ENCODE results near the gene ABCA6.

The ABCA6 gene

DNA sequence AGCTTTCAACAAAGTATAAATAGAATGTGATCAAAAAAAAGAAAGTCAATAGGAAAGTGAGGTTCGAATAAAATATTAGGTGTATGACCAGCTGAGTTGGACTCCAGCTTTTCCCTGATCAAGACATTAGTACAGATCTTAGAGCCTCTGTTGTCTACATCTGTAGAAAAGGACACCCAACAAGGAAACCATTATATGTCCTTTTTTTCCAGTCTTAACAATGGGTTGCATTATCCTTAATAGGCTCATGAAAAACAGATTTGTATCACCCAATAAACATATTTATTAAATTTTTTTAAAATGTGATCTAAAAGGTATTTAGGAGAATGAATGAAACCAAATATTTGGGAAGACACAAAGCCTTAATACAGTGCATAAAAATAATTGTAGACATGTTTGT lies 18.1 kb downstream of the ABCA6 start:
- Histone ChIP-seq H3K9me3 (ENCODE audit: insufficient read depth, low read length, severe bottlenecking) (no peaks in the 10 kb centered on the region), H3K79me2 (ENCODE audit: insufficient read depth, low read length) (no peaks in the 10 kb centered on the region), H3K36me3 (ENCODE audit: insufficient read depth, low read length) (no peaks in the 10 kb centered on the region), H3K9ac (ENCODE audit: low read depth, low read length) (no peak overlapping the region), H2AFZ (ENCODE audit: low read depth, low read length) (no peak overlapping the region), H3K27ac (ENCODE audit: low read length) (no peak overlapping the region), H3K27me3 (ENCODE audit: insufficient read depth, low read length, poor library complexity) (peaks cover 3% of the 10 kb centered on the region), H3K4me3 (ENCODE audit: low read depth in 1 of 2, low read length in 2 of 2) (no peak overlapping the region), H3K4me2 (ENCODE audit: insufficient read depth, low read length) (no peak overlapping the region), H4K20me1 (ENCODE audit: insufficient read depth, low read length) (no peaks in the 10 kb centered on the region), H3K4me1 (ENCODE audit: insufficient read depth, low read length) (no peaks in the 10 kb centered on the region)
- ATAC-seq (ENCODE audit: insufficient read depth, low read depth) (no peak), DNase-seq (no peak)
- TF ChIP-seq, protein P1, sequence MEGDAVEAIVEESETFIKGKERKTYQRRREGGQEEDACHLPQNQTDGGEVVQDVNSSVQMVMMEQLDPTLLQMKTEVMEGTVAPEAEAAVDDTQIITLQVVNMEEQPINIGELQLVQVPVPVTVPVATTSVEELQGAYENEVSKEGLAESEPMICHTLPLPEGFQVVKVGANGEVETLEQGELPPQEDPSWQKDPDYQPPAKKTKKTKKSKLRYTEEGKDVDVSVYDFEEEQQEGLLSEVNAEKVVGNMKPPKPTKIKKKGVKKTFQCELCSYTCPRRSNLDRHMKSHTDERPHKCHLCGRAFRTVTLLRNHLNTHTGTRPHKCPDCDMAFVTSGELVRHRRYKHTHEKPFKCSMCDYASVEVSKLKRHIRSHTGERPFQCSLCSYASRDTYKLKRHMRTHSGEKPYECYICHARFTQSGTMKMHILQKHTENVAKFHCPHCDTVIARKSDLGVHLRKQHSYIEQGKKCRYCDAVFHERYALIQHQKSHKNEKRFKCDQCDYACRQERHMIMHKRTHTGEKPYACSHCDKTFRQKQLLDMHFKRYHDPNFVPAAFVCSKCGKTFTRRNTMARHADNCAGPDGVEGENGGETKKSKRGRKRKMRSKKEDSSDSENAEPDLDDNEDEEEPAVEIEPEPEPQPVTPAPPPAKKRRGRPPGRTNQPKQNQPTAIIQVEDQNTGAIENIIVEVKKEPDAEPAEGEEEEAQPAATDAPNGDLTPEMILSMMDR (IDR thresholded peaks at IDR 0.05; ENCODE audit: borderline replicate concordance, extremely low read depth, low read length, poor library complexity, severe bottlenecking) = no peak
- TF ChIP-seq EZH2 (IDR thresholded peaks at IDR 0.05; ENCODE audit: borderline replicate concordance, low read depth, low read length, severe bottlenecking) = no peak

DNA sequence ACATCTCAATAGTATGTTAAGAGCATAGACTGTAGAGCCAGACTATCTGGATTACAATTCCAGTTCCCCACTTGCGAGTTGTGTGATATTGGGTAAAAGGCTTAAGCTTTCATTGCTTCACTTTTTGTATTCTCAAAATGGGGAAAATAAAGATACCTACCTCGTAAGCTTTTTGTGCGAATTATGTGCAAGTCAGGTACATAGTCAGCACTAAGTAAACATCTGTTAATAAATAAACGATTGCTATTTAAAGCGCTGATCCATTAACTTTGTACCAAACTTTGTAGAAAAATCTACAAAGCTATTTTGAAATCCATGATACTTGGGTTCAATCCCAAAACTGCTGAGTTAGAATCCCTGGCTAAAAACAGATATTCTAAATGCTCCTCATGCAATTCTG lies 19.6 kb downstream of the ABCA6 start:
- Histone ChIP-seq H3K4me3 (ENCODE audit: low read depth in 1 of 2, low read length in 2 of 2) (no peak overlapping the region), H3K79me2 (ENCODE audit: insufficient read depth, low read length) (no peaks in the 10 kb centered on the region), H3K9me3 (ENCODE audit: insufficient read depth, low read length, severe bottlenecking) (no peaks in the 10 kb centered on the region), H3K4me2 (ENCODE audit: insufficient read depth, low read length) (no peak overlapping the region), H3K4me1 (ENCODE audit: insufficient read depth, low read length) (no peaks in the 10 kb centered on the region), H3K27ac (ENCODE audit: low read length) (no peak overlapping the region), H3K36me3 (ENCODE audit: insufficient read depth, low read length) (no peaks in the 10 kb centered on the region), H3K9ac (ENCODE audit: low read depth, low read length) (no peak overlapping the region), H3K27me3 (ENCODE audit: insufficient read depth, low read length, poor library complexity) (peaks cover 3% of the 10 kb centered on the region), H2AFZ (ENCODE audit: low read depth, low read length) (no peak overlapping the region), H4K20me1 (ENCODE audit: insufficient read depth, low read length) (no peaks in the 10 kb centered on the region)
- TF ChIP-seq, protein P1 (IDR thresholded peaks at IDR 0.05; ENCODE audit: borderline replicate concordance, extremely low read depth, low read length, poor library complexity, severe bottlenecking) = no peak
- no peak for TF ChIP-seq EZH2 (IDR thresholded peaks at IDR 0.05; ENCODE audit: borderline replicate concordance, low read depth, low read length, severe bottlenecking)
- ATAC-seq (ENCODE audit: insufficient read depth, low read depth) = no peak
- DNase-seq = no peak

DNA sequence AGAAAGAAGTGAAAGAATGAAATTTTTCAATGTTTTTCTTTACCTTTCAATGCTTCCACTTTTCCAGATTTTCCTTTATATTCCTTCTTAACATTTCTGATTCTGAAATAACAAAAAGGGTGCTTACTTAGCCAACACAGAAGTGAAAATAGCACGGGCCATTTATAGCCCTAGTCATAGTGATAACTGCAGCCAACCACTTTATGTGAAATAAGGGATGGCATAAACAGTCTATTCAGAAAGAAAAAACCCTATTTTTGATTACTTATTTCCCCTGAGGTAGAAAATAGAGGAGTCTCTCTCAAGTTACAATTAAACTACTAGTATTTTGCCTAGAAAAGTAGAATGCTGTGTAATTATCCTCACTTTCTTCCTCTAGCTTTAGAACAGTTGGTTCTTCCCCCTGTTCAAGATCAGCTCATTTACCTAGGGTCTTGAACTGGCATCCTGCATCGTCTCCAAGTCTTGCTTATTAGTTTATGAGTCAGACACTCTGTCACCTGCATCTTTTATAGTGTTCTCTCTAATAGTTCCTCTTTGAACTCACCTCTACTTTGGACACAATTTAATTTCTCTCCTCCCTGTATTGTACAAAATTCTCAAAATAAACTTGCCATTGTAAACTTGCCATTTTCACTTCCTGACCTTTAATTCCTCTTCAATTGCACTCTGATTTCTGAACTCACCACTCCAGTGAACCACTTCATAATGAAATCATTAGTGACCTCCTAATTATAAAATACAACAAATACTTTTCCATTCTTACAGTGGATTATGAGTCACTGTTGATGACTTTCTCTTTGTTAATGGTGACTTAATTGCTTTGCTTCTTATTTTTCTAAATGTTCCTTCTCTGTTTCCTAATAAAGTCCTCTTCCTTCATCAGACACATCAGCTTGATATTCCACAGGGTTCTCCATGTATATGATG lies 23.6 kb downstream of the ABCA6 start:
- TF ChIP-seq EZH2 (IDR thresholded peaks at IDR 0.05; ENCODE audit: borderline replicate concordance, low read depth, low read length, severe bottlenecking) = no peak
- TF ChIP-seq, protein P1 (IDR thresholded peaks at IDR 0.05; ENCODE audit: borderline replicate concordance, extremely low read depth, low read length, poor library complexity, severe bottlenecking) = no peak
- DNase-seq = no peak
- Histone ChIP-seq H3K27ac (ENCODE audit: low read length) (no peak overlapping the region), H3K4me1 (ENCODE audit: insufficient read depth, low read length) (no peaks in the 10 kb centered on the region), H3K4me3 (ENCODE audit: low read depth in 1 of 2, low read length in 2 of 2) (no peak overlapping the region), H4K20me1 (ENCODE audit: insufficient read depth, low read length) (no peaks in the 10 kb centered on the region), H3K4me2 (ENCODE audit: insufficient read depth, low read length) (no peak overlapping the region), H3K79me2 (ENCODE audit: insufficient read depth, low read length) (no peaks in the 10 kb centered on the region), H3K9ac (ENCODE audit: low read depth, low read length) (no peak overlapping the region), H3K36me3 (ENCODE audit: insufficient read depth, low read length) (no peaks in the 10 kb centered on the region), H3K27me3 (ENCODE audit: insufficient read depth, low read length, poor library complexity) (peaks cover 3% of the 10 kb centered on the region), H2AFZ (ENCODE audit: low read depth, low read length) (no peak overlapping the region), H3K9me3 (ENCODE audit: insufficient read depth, low read length, severe bottlenecking) (no peaks in the 10 kb centered on the region)
- no peak for ATAC-seq (ENCODE audit: insufficient read depth, low read depth)

Measured in DND-41 (cell line).